Right lobe of liver (tissue), 4 donors: ENCODE results near the gene GPR176.

ENCODE experiments used
- POLR2A ChIP-seq: fragments of 450-650 bp; IDR thresholded peaks from one replicate; pipeline ENCODE4 v1.6.1; 2017; ENCODE audit warnings: antibody characterized with exemption, mild to moderate bottlenecking
- TF ChIP-seq, protein P1 (sequence below), 4 donors: fragments of 200-600 bp in 3 of 4; fragments of 450-650 bp in 1 of 4; IDR thresholded peaks; one replicate each; pipeline versions ENCODE4 v1.5.1 to v1.8.0; 2016 to 2022; ENCODE audit warnings: antibody characterized with exemption in 4 of 4, mild to moderate bottlenecking in 2 of 4
- donor health status: DM: no; HTN: no; CAD: no.
- donor health status: DM: no; HTN: no; CAD: no.
- donor health status: DM: no; HTN: yes; CAD: no.

DNA sequence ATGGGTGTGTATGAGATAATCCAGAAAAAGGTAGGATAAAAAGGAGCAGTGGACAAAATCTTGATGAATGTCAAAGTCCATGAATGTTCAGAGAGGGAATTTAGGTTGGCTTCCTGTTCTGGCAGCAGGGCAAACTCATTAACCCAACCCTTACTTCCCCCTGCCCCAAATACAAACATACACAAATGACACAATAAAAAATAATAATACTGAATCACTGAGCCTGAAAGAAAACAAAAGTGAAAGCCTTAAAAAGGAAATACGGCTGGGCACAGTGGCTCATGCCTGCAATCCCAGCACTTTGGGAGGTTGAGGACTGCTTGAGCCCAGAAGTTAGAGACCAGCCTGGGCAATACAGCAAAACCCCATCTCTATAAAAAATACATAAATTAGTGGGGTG lies 62.9 kb downstream of the GPR176 start:
- TF ChIP-seq, protein P1, sequence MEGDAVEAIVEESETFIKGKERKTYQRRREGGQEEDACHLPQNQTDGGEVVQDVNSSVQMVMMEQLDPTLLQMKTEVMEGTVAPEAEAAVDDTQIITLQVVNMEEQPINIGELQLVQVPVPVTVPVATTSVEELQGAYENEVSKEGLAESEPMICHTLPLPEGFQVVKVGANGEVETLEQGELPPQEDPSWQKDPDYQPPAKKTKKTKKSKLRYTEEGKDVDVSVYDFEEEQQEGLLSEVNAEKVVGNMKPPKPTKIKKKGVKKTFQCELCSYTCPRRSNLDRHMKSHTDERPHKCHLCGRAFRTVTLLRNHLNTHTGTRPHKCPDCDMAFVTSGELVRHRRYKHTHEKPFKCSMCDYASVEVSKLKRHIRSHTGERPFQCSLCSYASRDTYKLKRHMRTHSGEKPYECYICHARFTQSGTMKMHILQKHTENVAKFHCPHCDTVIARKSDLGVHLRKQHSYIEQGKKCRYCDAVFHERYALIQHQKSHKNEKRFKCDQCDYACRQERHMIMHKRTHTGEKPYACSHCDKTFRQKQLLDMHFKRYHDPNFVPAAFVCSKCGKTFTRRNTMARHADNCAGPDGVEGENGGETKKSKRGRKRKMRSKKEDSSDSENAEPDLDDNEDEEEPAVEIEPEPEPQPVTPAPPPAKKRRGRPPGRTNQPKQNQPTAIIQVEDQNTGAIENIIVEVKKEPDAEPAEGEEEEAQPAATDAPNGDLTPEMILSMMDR (IDR thresholded peaks at IDR 0.05), result no peak
- no peak for TF ChIP-seq POLR2A
